Keratinocyte (primary cell): ENCODE measurements around the gene PFKP. TPM values are rescaled to one million over a fixed set of nuclear protein-coding genes. Genes with fewer than 3 reads are reported as not detected.

Source experiments
- DNase-seq: peaks from one replicate; pipeline ENCODE4 v3.0.0-alpha.2; 2011; ENCODE audit warnings: low read depth, missing footprints, low spot score
- FAIRE-seq: peaks from 2 replicates; lab custom pipeline; 2011; peaks lifted over from hg19 to GRCh38; lab: Jason Lieb, UNC
- H2AFZ ChIP-seq: 2 replicates; pipeline ENCODE4 v1.6.0; 2012; ENCODE audit warnings: low read length, control low read depth, inconsistent platforms; ENCODE audit not compliant: control insufficient read depth
- H3K27ac ChIP-seq: 2 replicates; pipeline ENCODE4 v1.5.1; 2011; ENCODE audit warnings: low read length; ENCODE audit not compliant: control insufficient read depth, insufficient read depth
- H3K27me3 ChIP-seq: 3 replicates; pipeline ENCODE4 v1.6.0; 2011; ENCODE audit warnings: low read length; ENCODE audit not compliant: control insufficient read depth, insufficient read depth; ENCODE audit errors: extremely low read depth
- H3K36me3 ChIP-seq, 2 experiments: 2 replicates in 1 of 2; 3 replicates in 1 of 2; pipeline ENCODE4 v1.5.1; 2011; ENCODE audit warnings: low read length in 2 of 2, mild to moderate bottlenecking in 1 of 2; ENCODE audit not compliant: control insufficient read depth in 2 of 2, insufficient read depth in 2 of 2; ENCODE audit errors: extremely low read depth in 1 of 2
- H3K4me1 ChIP-seq: 3 replicates; pipeline ENCODE4 v1.5.1; 2011; ENCODE audit warnings: low read length; ENCODE audit not compliant: control insufficient read depth, insufficient read depth; ENCODE audit errors: extremely low read depth
- H3K4me2 ChIP-seq: 3 replicates; pipeline ENCODE4 v1.6.0; 2011; ENCODE audit warnings: low read depth, low read length; ENCODE audit not compliant: control insufficient read depth, insufficient read depth; ENCODE audit errors: extremely low read depth
- H3K4me3 ChIP-seq, 3 experiments: fragments of 200-600 bp in 1 of 3; sonication (generic) in 1 of 3; 2 replicates in 2 of 3; 3 replicates in 1 of 3; pipeline ENCODE4 v1.5.1; 2011 to 2016; ENCODE audit warnings: low read length in 3 of 3, mild to moderate bottlenecking in 3 of 3, control low read depth in 2 of 3, inconsistent platforms in 1 of 3, low read depth in 1 of 3, mixed read lengths in 1 of 3, mixed run types in 1 of 3, moderate library complexity in 1 of 3; ENCODE audit not compliant: control insufficient read depth in 2 of 3, insufficient read depth in 2 of 3; ENCODE audit errors: extremely low read depth in 1 of 3
- H3K79me2 ChIP-seq: 2 replicates; pipeline ENCODE4 v1.6.0; 2012; ENCODE audit warnings: low read length; ENCODE audit not compliant: control insufficient read depth, insufficient read depth
- H3K9ac ChIP-seq: 3 replicates; pipeline ENCODE4 v1.6.0; 2011; ENCODE audit warnings: low read length; ENCODE audit not compliant: control insufficient read depth, insufficient read depth; ENCODE audit errors: extremely low read depth
- H3K9me1 ChIP-seq: 3 replicates; pipeline ENCODE4 v1.6.0; 2011; ENCODE audit warnings: low read length; ENCODE audit not compliant: control insufficient read depth, insufficient read depth; ENCODE audit errors: extremely low read depth
- H3K9me3 ChIP-seq: 2 replicates; pipeline ENCODE4 v1.5.1; 2012; ENCODE audit warnings: low read depth, low read length; ENCODE audit not compliant: control insufficient read depth
- H4K20me1 ChIP-seq: 3 replicates; pipeline ENCODE4 v1.6.0; 2011; ENCODE audit warnings: low read length; ENCODE audit not compliant: control insufficient read depth, insufficient read depth; ENCODE audit errors: extremely low read depth
- CTCF ChIP-seq, 3 experiments: IDR thresholded peaks in 1 of 3; conservative IDR thresholded peaks in 1 of 3; optimal IDR thresholded peaks in 1 of 3; 2 replicates in 2 of 3; 3 replicates in 1 of 3; pipeline versions ENCODE3 to v1.5.1; 2011; ENCODE audit warnings: low read length in 3 of 3, mild to moderate bottlenecking in 3 of 3, moderate library complexity in 2 of 3, control low read depth in 1 of 3, inconsistent platforms in 1 of 3; ENCODE audit not compliant: insufficient read depth in 2 of 3; ENCODE audit errors: extremely low read depth in 1 of 3
- EZH2 ChIP-seq: IDR thresholded peaks from one replicate; pipeline ENCODE4 v1.6.1; 2012; ENCODE audit warnings: inconsistent platforms, mild to moderate bottlenecking, low read length, moderate library complexity
- dilution Hi-C: fragments of 300-500 bp; cut with MboI; formaldehyde crosslinking; loops from one replicate; pipeline ENCODE4 v1.7.0; 2020; ENCODE audit warnings: low sequenced_read_pairs; ENCODE audit not compliant: extremely low pct_ligation_motif_present
- polyA plus RNA-seq, 5 experiments: library from polyadenylated mRNA; depleted of rRNA in 3 of 5; stranded (reverse) in 3 of 5; stranded (forward) in 1 of 5; unstranded in 1 of 5; fragments of >200 nt; gene quantifications; 1 replicate in 1 of 5; 2 replicates in 3 of 5; 3 replicates in 1 of 5; pipeline versions ENCODE4 v1.2.1 to v1.2.3, GENCODE V29; 2011 to 2012; ENCODE audit warnings: missing spikeins in 2 of 5, low read depth in 1 of 5, low replicate concordance in 1 of 5

Gene PFKP
- polyA plus RNA-seq, 1 donor (not counting 4 experiments of a cell fraction or from before 2014, with no cell fraction given) = 117 TPM

GRCh38 chr10:3167611-3168330 is 100.4 kb downstream of the PFKP start:
- Histone ChIP-seq H3K27ac (no peak overlapping the region), H2AFZ (no peak overlapping the region), H3K9me3 (no peaks in the 10 kb centered on the region), H3K4me1 (peaks cover 2% of the 10 kb centered on the region), H3K36me3 (peaks cover 37 to 48% of the 10 kb centered on the region in 2 experiments), H4K20me1 (no peaks in the 10 kb centered on the region), H3K79me2 (peaks cover 22% of the 10 kb centered on the region), H3K27me3 (no peaks in the 10 kb centered on the region), H3K4me2 (no peak overlapping the region), H3K9ac (no peak overlapping the region), H3K4me3 (no peak overlapping the region), H3K9me1 (no peaks in the 10 kb centered on the region)
- TF ChIP-seq EZH2 (no peak), CTCF (optimal IDR thresholded peaks at IDR 0.05 in 1 of 3, IDR thresholded peaks at IDR 0.05 in 1 of 3, conservative IDR thresholded peaks at IDR 0.05 in 1 of 3; ENCODE audit: extremely low read depth in 1 of 3, insufficient read depth in 2 of 3, low read length in 3 of 3) (no peak)
- no peak for FAIRE-seq
- no peak for DNase-seq
- dilution Hi-C loops = no loop called here

GRCh38 chr10:3169271-3169670 is 101.9 kb downstream of the PFKP start:
- no peaks in the 10 kb centered on the region for H3K27me3 ChIP-seq
- dilution Hi-C loops = no loop called here
- no peak overlapping the region for H3K27ac ChIP-seq
- no peaks in the 10 kb centered on the region for H3K9me1 ChIP-seq
- H3K9ac ChIP-seq = no peak overlapping the region
- TF ChIP-seq EZH2 (no peak), CTCF (optimal IDR thresholded peaks at IDR 0.05 in 1 of 3, IDR thresholded peaks at IDR 0.05 in 1 of 3, conservative IDR thresholded peaks at IDR 0.05 in 1 of 3; ENCODE audit: extremely low read depth in 1 of 3, insufficient read depth in 2 of 3, low read length in 3 of 3) (no peak)
- peaks cover 2% of the 10 kb centered on the region for H3K4me1 ChIP-seq
- H3K9me3 ChIP-seq = no peaks in the 10 kb centered on the region
- DNase-seq (no peak), FAIRE-seq (no peak)
- H4K20me1 ChIP-seq = no peaks in the 10 kb centered on the region
- no peak overlapping the region for H3K4me3 ChIP-seq
- peaks cover 22% of the 10 kb centered on the region for H3K79me2 ChIP-seq
- H3K36me3 ChIP-seq = peaks cover 30 to 40% of the 10 kb centered on the region in 2 experiments
- H2AFZ ChIP-seq = no peak overlapping the region
- H3K4me2 ChIP-seq = no peak overlapping the region
